SU-DHL-6 (cell line): ENCODE data around the gene ALG6.

Experiments used
- EZH2phosphoT487 ChIP-seq: fragments of 200-600 bp; sonication (generic), shearing (Covaris generic); conservative IDR thresholded peaks from 2 replicates; pipeline ENCODE4 v1.6.1; 2018; ENCODE audit warnings: mild to moderate bottlenecking, antibody characterized with exemption, low read length, moderate library complexity, mixed read lengths
- TF ChIP-seq, protein P1 (sequence below): fragments of 200-600 bp; sonication (generic); IDR thresholded peaks from one replicate; pipeline ENCODE4 v1.5.1; 2017; ENCODE audit warnings: antibody characterized with exemption, mild to moderate bottlenecking, low read length, moderate library complexity; ENCODE audit not compliant: insufficient read depth, poor library complexity, severe bottlenecking

DNA sequence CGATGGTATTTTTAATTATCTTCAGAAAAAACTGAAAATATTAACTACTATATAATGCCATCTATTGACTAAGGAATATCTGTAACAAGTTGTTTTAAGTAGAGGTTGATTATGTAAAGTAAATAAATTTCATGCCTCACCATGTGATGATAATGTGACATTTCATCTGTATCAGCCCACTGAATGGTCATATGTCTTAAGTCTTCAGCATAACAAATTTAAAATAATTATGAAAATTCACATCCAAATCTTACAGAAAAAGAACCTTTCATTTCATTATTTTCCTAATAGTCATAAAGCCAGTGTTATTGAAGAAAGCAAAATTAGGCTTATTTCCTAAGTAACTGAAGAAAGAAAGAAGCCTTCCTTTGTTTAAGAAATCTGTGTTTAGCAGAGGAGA is 83.0 kb downstream of the ALG6 start:
- TF ChIP-seq, protein P1, sequence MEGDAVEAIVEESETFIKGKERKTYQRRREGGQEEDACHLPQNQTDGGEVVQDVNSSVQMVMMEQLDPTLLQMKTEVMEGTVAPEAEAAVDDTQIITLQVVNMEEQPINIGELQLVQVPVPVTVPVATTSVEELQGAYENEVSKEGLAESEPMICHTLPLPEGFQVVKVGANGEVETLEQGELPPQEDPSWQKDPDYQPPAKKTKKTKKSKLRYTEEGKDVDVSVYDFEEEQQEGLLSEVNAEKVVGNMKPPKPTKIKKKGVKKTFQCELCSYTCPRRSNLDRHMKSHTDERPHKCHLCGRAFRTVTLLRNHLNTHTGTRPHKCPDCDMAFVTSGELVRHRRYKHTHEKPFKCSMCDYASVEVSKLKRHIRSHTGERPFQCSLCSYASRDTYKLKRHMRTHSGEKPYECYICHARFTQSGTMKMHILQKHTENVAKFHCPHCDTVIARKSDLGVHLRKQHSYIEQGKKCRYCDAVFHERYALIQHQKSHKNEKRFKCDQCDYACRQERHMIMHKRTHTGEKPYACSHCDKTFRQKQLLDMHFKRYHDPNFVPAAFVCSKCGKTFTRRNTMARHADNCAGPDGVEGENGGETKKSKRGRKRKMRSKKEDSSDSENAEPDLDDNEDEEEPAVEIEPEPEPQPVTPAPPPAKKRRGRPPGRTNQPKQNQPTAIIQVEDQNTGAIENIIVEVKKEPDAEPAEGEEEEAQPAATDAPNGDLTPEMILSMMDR = no peak
- TF ChIP-seq EZH2phosphoT487 = no peak
